SW 1271 (cell line): Measurements from ENCODE around the gene PYGB.

ENCODE experiments used
- DNase-seq, 2 experiments: peaks; one replicate each; lab custom pipeline; 2025; lab: John Stamatoyannopoulos, UW

Gene PYGB

GRCh38 chr20:25247956-25248785 is at the start of gene PYGB:
PYGB (plus strand) TSS chr20:25248085; CDS start chr20:25248179, 94 bp downstream.
- peak; percentile 50 to 81 for DNase-seq

- DNase-seq, result no peak
These were observed 49.1 kb upstream of the PYGB start for GRCh38 chr20:25198663-25199383.

- no peak for DNase-seq
These were observed 48.2 kb upstream of the PYGB start for GRCh38 chr20:25199473-25200260.

- no peak for DNase-seq
These were observed 44.8 kb upstream of the PYGB start for GRCh38 chr20:25203089-25203488.

- DNase-seq, result no peak
These were observed 44.0 kb upstream of the PYGB start for GRCh38 chr20:25203871-25204320.

- DNase-seq, result no peak
These were observed 43.2 kb upstream of the PYGB start for GRCh38 chr20:25204550-25205276.

GRCh38 chr20:25205277-25206062 is 42.4 kb upstream of the PYGB start:
- no peak for DNase-seq

GRCh38 chr20:25206063-25206403 is 41.9 kb upstream of the PYGB start:
- no peak for DNase-seq

- DNase-seq, result no peak
These were observed 41.3 kb upstream of the PYGB start for GRCh38 chr20:25206548-25206947.

GRCh38 chr20:25207149-25207959 is 40.5 kb upstream of the PYGB start:
- no peak for DNase-seq

GRCh38 chr20:25207960-25208534 is 39.8 kb upstream of the PYGB start:
- no peak for DNase-seq

- DNase-seq, result no peak
These were observed 38.5 kb upstream of the PYGB start for GRCh38 chr20:25209400-25209799.

GRCh38 chr20:25209911-25210310 is 38.0 kb upstream of the PYGB start:
- no peak for DNase-seq

- DNase-seq, result no peak
These were observed 36.6 kb upstream of the PYGB start for GRCh38 chr20:25211273-25211672.

- DNase-seq, result no peak
These were observed 35.6 kb upstream of the PYGB start for GRCh38 chr20:25212242-25212641.

GRCh38 chr20:25213566-25214425 is 34.1 kb upstream of the PYGB start:
- DNase-seq, result no peak

GRCh38 chr20:25214426-25214790 is 33.5 kb upstream of the PYGB start:
- no peak for DNase-seq

GRCh38 chr20:25214819-25215218 is 33.1 kb upstream of the PYGB start:
- no peak for DNase-seq

GRCh38 chr20:25215521-25215920 is 32.4 kb upstream of the PYGB start:
- DNase-seq, result no peak
